Mucosa of descending colon (tissue), 3 donors: ENCODE measurements around the gene RHOC. TPM values are rescaled to one million over a fixed set of nuclear protein-coding genes. Genes with fewer than 3 reads are reported as not detected.

Experiments used
- ATAC-seq: fragments of 200-7000 bp; cut with Tn5 transposase; one replicate; pipeline ENCODE4 v1.9.1; 2020; ENCODE audit warnings: mild to moderate bottlenecking, moderate library complexity
- DNase-seq, 3 donors: peaks; one replicate each; pipeline ENCODE4 v3.0.0-alpha.2; 2020
- H3K36me3 ChIP-seq: fragments of 200-600 bp; one replicate; pipeline ENCODE4 v1.8.0; 2021; ENCODE audit warnings: low read depth, mild to moderate bottlenecking
- H3K4me1 ChIP-seq: fragments of 200-600 bp; one replicate; pipeline ENCODE4 v1.8.0; 2021; ENCODE audit warnings: low read depth, mild to moderate bottlenecking
- H3K4me3 ChIP-seq: fragments of 200-600 bp; one replicate; pipeline ENCODE4 v1.8.0; 2021; ENCODE audit warnings: mild to moderate bottlenecking
- H3K9me3 ChIP-seq: fragments of 200-600 bp; one replicate; pipeline ENCODE4 v1.8.0; 2021; ENCODE audit warnings: mild to moderate bottlenecking
- CTCF ChIP-seq: fragments of 200-600 bp; IDR thresholded peaks from one replicate; pipeline ENCODE4 v1.8.0; 2022; ENCODE audit warnings: antibody characterized with exemption, mild to moderate bottlenecking
- intact Hi-C, 2 donors: fragments of 100-400 bp; cut with DNase I in 1 of 2; cut with micrococcal nuclease in 1 of 2; formaldehyde crosslinking; loops; one replicate each; pipeline versions ENCODE4 v1.11.0 to v1.11.1; 2022; cut with DNase I, micrococcal nuclease
- total RNA-seq, 3 donors: library from RNA; stranded (reverse); fragmentation: NEBNext Ultra II Directional in 2 of 3; extraction: Animal tissue kit (Norgen Biotek cat#: 25700) in 2 of 3; gene quantifications; one replicate each; pipeline versions ENCODE4 v1.2.1 to v1.2.4, GENCODE V29; 2021 to 2023
- donor health status: DM: no; HTN: no; CAD: no; lungs with moderate emphysema.
- donor health status: DM: no; HTN: no; CAD: no.
- donor health status: DM: no; HTN: yes; CAD: no.

The RHOC gene
- total RNA-seq, 3 donors from 2014 or later = 306 to 617 (median 485) TPM

- peaks cover 2% of the 10 kb centered on the region for H3K36me3 ChIP-seq
These were observed 19.0 kb downstream of the RHOC start for GRCh38 chr1:112687785-112688496.

GRCh38 chr1:112687361-112687760, 19.6 kb downstream of the RHOC start:
- no peak for TF ChIP-seq CTCF
- no peaks in the 10 kb centered on the region for H3K9me3 ChIP-seq
- no peaks in the 10 kb centered on the region for H3K36me3 ChIP-seq
- ATAC-seq (no peak), DNase-seq (no peak)
- H3K4me3 ChIP-seq = no peak overlapping the region
- intact Hi-C loops = no loop called here
- no peaks in the 10 kb centered on the region for H3K4me1 ChIP-seq

More at GRCh38 chr1:112687785-112688496, 19.0 kb downstream of the RHOC start:
- ATAC-seq (no peak), DNase-seq (no peak)
- H3K4me1 ChIP-seq = no peaks in the 10 kb centered on the region
- TF ChIP-seq CTCF = no peak
- H3K9me3 ChIP-seq = no peaks in the 10 kb centered on the region
- no peak overlapping the region for H3K4me3 ChIP-seq
- intact Hi-C loops = no loop called here

GRCh38 chr1:112686835-112687234, 20.1 kb downstream of the RHOC start:
- ATAC-seq = no peak
- H3K9me3 ChIP-seq = no peaks in the 10 kb centered on the region

GRCh38 chr1:112686417-112686816, 20.5 kb downstream of the RHOC start:
- TF ChIP-seq CTCF = no peak
- H3K4me1 ChIP-seq = no peaks in the 10 kb centered on the region
- intact Hi-C loops = no loop called here
- no peak overlapping the region for H3K4me3 ChIP-seq
- H3K36me3 ChIP-seq = no peaks in the 10 kb centered on the region
- DNase-seq (no peak), ATAC-seq (no peak)
- H3K9me3 ChIP-seq = no peaks in the 10 kb centered on the region

More at GRCh38 chr1:112686835-112687234, 20.1 kb downstream of the RHOC start:
- TF ChIP-seq CTCF = no peak
- no peaks in the 10 kb centered on the region for H3K4me1 ChIP-seq
- DNase-seq = no peak
- intact Hi-C loops = no loop called here
- H3K36me3 ChIP-seq = no peaks in the 10 kb centered on the region
- no peak overlapping the region for H3K4me3 ChIP-seq

- no peak for ATAC-seq
- no peak for DNase-seq
- TF ChIP-seq CTCF = no peak
- Histone ChIP-seq H3K9me3 (no peaks in the 10 kb centered on the region), H3K4me1 (no peaks in the 10 kb centered on the region), H3K4me3 (no peak overlapping the region), H3K36me3 (no peaks in the 10 kb centered on the region)
- intact Hi-C loops = no loop called here
These were observed 21.0 kb downstream of the RHOC start for GRCh38 chr1:112685913-112686312.
